Smooth muscle cell of the brain vasculature (primary cell): ENCODE data around the gene NIN.
A peak's percentile ranks its signal among the peaks of the same experiment; 100 is the strongest.

Experiments
- DNase-seq: peaks from one replicate; pipeline ENCODE4 v3.0.0-alpha.2; 2012; ENCODE audit warnings: low read depth, low spot score

NIN gene

GRCh38 chr14:50763382-50764007 is 67.5 kb downstream of the NIN start:
- DNase-seq, result peak; percentile 66

- DNase-seq, result no peak
These were observed 68.0 kb downstream of the NIN start for GRCh38 chr14:50762931-50763300.

GRCh38 chr14:50762001-50762930 is 68.7 kb downstream of the NIN start:
- no peak for DNase-seq

- no peak for DNase-seq
These were observed 71.0 kb downstream of the NIN start for GRCh38 chr14:50759800-50760543.

- DNase-seq, result no peak
These were observed 72.0 kb downstream of the NIN start for GRCh38 chr14:50758945-50759344.

GRCh38 chr14:50758305-50758704 is 72.7 kb downstream of the NIN start:
- DNase-seq, result no peak

- DNase-seq, result no peak
These were observed 73.3 kb downstream of the NIN start for GRCh38 chr14:50757702-50758101.

- no peak for DNase-seq
These were observed 74.7 kb downstream of the NIN start for GRCh38 chr14:50756300-50756699.

- no peak for DNase-seq
These were observed 80.6 kb downstream of the NIN start for GRCh38 chr14:50750323-50750722.

- no peak for DNase-seq
These were observed 85.4 kb downstream of the NIN start for GRCh38 chr14:50745401-50746058.

- no peak for DNase-seq
These were observed 86.7 kb downstream of the NIN start for GRCh38 chr14:50744231-50744630.

- no peak for DNase-seq
These were observed 89.4 kb downstream of the NIN start for GRCh38 chr14:50741567-50741966.

GRCh38 chr14:50740856-50741255 is 90.1 kb downstream of the NIN start:
- DNase-seq, result no peak

- DNase-seq, result no peak
These were observed 91.8 kb downstream of the NIN start for GRCh38 chr14:50739186-50739585.

- no peak for DNase-seq
These were observed 94.0 kb downstream of the NIN start for GRCh38 chr14:50736932-50737419.

GRCh38 chr14:50734950-50735695 is 95.8 kb downstream of the NIN start:
- no peak for DNase-seq

- DNase-seq, result no peak
These were observed 97.5 kb downstream of the NIN start for GRCh38 chr14:50733494-50733893.

GRCh38 chr14:50728836-50729235 is 102.1 kb downstream of the NIN start:
- no peak for DNase-seq

- no peak for DNase-seq
These were observed 104.4 kb downstream of the NIN start for GRCh38 chr14:50726372-50727107.

- DNase-seq, result no peak
These were observed 105.2 kb downstream of the NIN start for GRCh38 chr14:50725761-50726160.
